KOPT-K1 (cell line): Measurements from ENCODE around the gene HCAR3.
"Not testable (repeated sequence)": the region's sequence is repeated elsewhere in the genome, so short reads cannot be mapped to it uniquely, and the experiment has no call there.

ENCODE experiments used
- H3K27ac ChIP-seq: fragments of 200-600 bp; sonication (generic); 2 replicates; pipeline ENCODE4 v1.5.1; 2016; ENCODE audit warnings: antibody characterized with exemption, mild to moderate bottlenecking, low read depth, low read length; ENCODE audit not compliant: poor library complexity, severe bottlenecking
- H3K36me3 ChIP-seq: fragments of 200-600 bp; sonication (generic); 2 replicates; pipeline ENCODE4 v1.5.1; 2017; ENCODE audit warnings: antibody characterized with exemption, mild to moderate bottlenecking, low read length, moderate library complexity; ENCODE audit not compliant: insufficient read depth
- H3K9me3 ChIP-seq: fragments of 200-600 bp; sonication (generic); 2 replicates; pipeline ENCODE4 v1.5.1; 2017; ENCODE audit warnings: antibody characterized with exemption, low read length, mild to moderate bottlenecking; ENCODE audit not compliant: insufficient read depth, poor library complexity, severe bottlenecking

Gene HCAR3

GRCh38 chr12:122716658-122717057 is at the start of gene HCAR3:
HCAR3 (minus strand) TSS chr12:122716811; CDS start chr12:122716737, 74 bp downstream.
- H3K27ac ChIP-seq, H3K36me3 ChIP-seq, H3K9me3 ChIP-seq: not testable (repeated sequence)

GRCh38 chr12:122757568-122757967 is 41.0 kb upstream of the HCAR3 start:
- Histone ChIP-seq H3K27ac (no peak overlapping the region), H3K36me3 (peaks cover 89% of the 10 kb centered on the region), H3K9me3 (no peaks in the 10 kb centered on the region)

GRCh38 chr12:122754790-122755189 is 38.2 kb upstream of the HCAR3 start:
- H3K36me3 ChIP-seq = peaks cover 62% of the 10 kb centered on the region
- no peak overlapping the region for H3K27ac ChIP-seq
- H3K9me3 ChIP-seq = no peaks in the 10 kb centered on the region

GRCh38 chr12:122753319-122753650 is 36.7 kb upstream of the HCAR3 start:
- no peaks in the 10 kb centered on the region for H3K9me3 ChIP-seq
- H3K36me3 ChIP-seq = peaks cover 46% of the 10 kb centered on the region
- H3K27ac ChIP-seq = peak overlapping the region; percentile 79

GRCh38 chr12:122752464-122753318 is 36.1 kb upstream of the HCAR3 start, which contains the start of gene DENR:
DENR (plus strand) TSS chr12:122752824; CDS start chr12:122753702, 878 bp downstream.
- H3K36me3 ChIP-seq = peaks cover 41% of the 10 kb centered on the region
- peak within 1 kb of the TSS; percentile 79 for H3K27ac ChIP-seq
- no peaks in the 10 kb centered on the region for H3K9me3 ChIP-seq

GRCh38 chr12:122750781-122751515 is 34.3 kb upstream of the HCAR3 start:
- peaks cover 23% of the 10 kb centered on the region for H3K36me3 ChIP-seq
- not testable (repeated sequence) for H3K9me3 ChIP-seq, H3K27ac ChIP-seq

GRCh38 chr12:122749569-122750332 is 33.1 kb upstream of the HCAR3 start:
- no peak overlapping the region for H3K27ac ChIP-seq

GRCh38 chr12:122747224-122748135 is 30.9 kb upstream of the HCAR3 start:
- Histone ChIP-seq H3K36me3 (no peaks in the 10 kb centered on the region), H3K27ac (no peak overlapping the region), H3K9me3 (no peaks in the 10 kb centered on the region)

More at GRCh38 chr12:122749569-122750332, 33.1 kb upstream of the HCAR3 start:
- no peaks in the 10 kb centered on the region for H3K9me3 ChIP-seq
- peaks cover 11% of the 10 kb centered on the region for H3K36me3 ChIP-seq

- Histone ChIP-seq H3K9me3 (no peaks in the 10 kb centered on the region), H3K36me3 (no peaks in the 10 kb centered on the region), H3K27ac (no peak overlapping the region)
Observed at GRCh38 chr12:122743895-122744525, 27.4 kb upstream of the HCAR3 start.

- Histone ChIP-seq H3K27ac (no peak overlapping the region), H3K36me3 (no peaks in the 10 kb centered on the region), H3K9me3 (no peaks in the 10 kb centered on the region)
Observed at GRCh38 chr12:122740351-122740750, 23.7 kb upstream of the HCAR3 start.

GRCh38 chr12:122738571-122738970 is 22.0 kb upstream of the HCAR3 start:
- no peak overlapping the region for H3K27ac ChIP-seq

GRCh38 chr12:122732611-122733010 is 16.0 kb upstream of the HCAR3 start:
- Histone ChIP-seq H3K36me3 (no peaks in the 10 kb centered on the region), H3K27ac (peak overlapping the region; percentile 61), H3K9me3 (no peaks in the 10 kb centered on the region)

More at GRCh38 chr12:122738571-122738970, 22.0 kb upstream of the HCAR3 start:
- Histone ChIP-seq H3K9me3 (no peaks in the 10 kb centered on the region), H3K36me3 (no peaks in the 10 kb centered on the region)

GRCh38 chr12:122732170-122732569 is 15.6 kb upstream of the HCAR3 start:
- Histone ChIP-seq H3K36me3 (no peaks in the 10 kb centered on the region), H3K9me3 (no peaks in the 10 kb centered on the region), H3K27ac (peak overlapping the region; percentile 61)
